Measurements from ENCODE around the gene R3HCC1L.
"Not testable (repeated sequence)": the region's sequence is repeated elsewhere in the genome, so short reads cannot be mapped to it uniquely, and the experiment has no call there.

R3HCC1L gene

DNA sequence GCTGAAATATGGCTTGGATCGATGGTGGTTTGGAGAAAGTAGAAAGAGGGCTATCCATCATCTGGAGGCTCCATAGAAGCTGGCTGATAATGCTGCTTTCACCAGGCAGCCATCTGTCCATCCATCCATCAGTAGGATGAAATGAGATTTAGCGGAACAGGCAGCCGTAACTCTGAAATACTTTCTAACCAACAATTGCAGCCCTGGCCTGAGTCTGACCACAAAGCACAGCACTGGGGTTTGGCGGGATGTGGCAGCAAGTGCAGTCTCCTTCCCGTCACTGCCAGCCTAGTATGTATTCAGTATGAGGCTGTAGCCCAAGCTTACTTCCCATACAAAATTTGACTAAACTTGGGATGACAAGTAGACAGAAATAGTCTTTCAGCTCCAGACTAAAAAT lies 38.0 kb downstream of the R3HCC1L start:
- DNase-seq (ENCODE audit: low spot score): no peak

DNA sequence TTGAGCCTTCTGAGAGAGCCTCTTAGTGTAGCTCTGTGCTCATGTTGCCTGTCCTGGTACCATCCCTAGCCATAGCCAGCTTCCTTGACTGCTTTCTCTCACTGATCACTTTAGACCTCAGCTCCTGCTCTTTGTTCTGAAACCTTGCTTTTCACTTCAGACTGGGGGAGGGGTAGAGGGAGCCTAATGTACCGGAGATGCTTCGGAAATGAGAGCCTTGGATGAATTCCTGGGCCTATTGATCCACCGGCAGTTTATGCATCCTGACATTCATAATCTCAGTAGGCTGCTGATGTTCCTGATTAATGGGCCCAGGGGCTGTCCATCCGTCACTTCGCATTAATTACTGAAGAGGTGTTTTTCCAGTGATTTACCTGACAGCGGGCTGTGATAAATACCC lies 38.8 kb downstream of the R3HCC1L start:
- DNase-seq (ENCODE audit: low spot score): no peak

DNA sequence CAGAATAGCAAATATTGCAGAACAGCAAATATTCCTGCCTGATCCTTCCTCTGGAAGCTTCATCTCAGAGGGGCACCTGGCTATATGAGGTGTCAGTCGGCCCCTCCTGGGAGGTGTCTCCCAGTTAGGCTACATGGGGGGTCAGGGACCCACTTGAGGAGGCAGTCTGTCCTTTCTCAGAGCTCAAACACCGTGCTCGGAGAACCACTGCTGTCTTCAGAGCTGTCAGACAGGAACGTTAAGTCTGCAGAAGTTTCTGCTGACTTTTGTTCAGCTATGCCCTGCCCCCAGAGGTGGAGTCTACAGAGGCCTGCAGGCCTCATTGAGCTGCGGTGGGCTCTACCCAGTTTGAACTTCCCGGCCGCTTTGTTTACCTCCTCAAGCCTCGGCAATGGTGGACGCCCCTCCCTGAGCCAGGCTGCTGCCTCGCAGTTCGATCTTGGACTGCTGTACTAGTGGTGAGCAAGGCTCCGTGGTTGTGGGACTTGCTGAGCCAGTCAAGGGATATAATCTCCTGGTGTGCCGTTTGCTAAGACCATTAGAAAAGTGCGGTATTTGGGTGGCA lies 48.0 kb downstream of the R3HCC1L start:
- DNase-seq (ENCODE audit: low spot score): not testable (repeated sequence)

DNA sequence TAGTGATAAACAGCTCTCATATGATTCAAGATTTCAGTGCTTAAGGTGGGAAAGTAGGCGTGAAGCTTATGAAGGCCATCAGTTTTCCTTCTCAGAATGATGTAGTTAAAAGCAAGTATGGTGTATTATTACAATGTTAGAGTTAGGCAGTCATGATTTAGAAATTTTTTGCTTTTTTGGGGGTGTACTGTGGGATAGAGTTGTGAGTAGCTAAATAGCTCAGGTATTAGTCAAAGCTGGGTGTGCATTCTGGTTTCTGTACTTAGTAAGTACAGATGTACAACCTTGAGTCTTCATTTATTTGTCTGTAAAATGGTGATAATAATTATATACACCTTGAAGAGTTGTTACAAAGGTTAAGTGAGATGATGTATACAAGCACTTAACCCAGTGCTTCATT lies 52.2 kb downstream of the R3HCC1L start:
- DNase-seq (ENCODE audit: low spot score): no peak

DNA sequence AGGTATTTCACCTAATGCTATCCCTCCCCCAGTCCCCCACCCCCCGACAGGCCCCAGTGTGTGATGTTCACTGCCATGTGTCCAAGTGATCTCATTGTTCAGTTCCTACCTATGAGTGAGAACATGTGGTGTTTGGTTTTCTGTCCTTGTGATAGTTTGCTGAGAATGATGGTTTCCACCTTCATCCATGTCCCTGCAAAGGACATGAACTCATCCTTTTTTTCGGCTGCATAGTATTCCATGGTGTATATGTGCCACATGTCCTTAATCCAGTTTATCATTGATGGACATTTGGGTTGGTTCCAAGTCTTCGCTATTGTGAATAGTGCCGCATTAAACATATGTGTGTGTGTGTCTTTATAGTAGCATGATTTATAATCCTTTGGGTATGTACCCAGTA lies 56.3 kb downstream of the R3HCC1L start:
- DNase-seq (ENCODE audit: low spot score): not testable (repeated sequence)

DNA sequence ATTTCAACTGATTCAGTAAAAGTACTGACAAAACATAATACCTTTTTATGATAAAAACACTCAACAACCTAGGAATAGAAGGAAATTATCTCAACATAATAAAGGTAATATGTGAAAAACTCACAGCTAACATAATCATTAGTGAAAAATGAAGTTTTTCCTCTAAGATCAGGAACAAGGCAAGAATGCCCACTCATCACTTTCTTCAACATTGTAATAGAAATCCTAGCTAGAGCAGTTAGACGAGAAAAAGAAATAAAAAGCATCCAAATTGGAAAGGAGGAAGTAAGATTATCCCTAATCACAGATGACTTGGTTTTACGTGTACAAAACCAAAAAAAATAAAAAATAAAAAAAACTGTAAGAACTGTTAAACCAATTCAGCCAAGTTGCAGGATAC lies 58.6 kb downstream of the R3HCC1L start:
- no peak for DNase-seq (ENCODE audit: low spot score)

DNA sequence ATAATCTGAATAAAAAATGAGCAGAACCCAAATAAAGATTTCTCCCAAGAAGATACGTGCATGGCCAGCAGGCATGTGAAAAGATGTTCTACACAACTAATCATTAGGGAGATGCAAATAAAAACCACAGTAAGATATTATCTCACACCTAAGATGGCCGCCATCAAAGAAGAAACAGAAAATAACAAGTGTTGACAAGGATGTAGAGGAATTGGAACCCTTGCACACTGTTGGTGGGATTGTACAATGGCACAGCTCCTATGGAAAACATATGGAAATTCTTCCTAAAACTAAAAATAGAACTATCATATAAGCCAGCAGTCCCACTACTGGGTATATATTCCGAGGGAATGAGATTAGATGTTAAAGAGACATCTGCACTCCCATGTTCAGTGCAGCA lies 60.2 kb downstream of the R3HCC1L start:
- no peak for DNase-seq (ENCODE audit: low spot score)

DNA sequence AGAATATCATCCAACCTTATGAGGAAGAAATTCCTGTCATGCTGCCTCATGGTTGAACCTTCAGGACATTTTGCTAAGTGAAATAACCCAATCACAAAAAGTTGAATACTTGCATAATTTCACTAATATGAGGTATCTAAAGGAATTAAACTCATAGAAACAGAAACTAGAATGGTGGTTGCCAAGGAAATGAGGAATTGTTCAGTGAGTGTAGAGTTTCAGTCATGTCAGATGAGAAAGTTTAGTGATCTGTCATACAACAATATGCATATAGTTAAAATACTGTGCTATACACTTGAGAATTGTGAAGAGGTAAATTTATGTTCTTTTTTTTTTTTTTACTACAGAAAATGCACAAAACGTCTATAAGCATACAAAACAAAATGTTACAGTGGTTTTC lies 60.7 kb downstream of the R3HCC1L start:
- no peak for DNase-seq (ENCODE audit: low spot score)

DNA sequence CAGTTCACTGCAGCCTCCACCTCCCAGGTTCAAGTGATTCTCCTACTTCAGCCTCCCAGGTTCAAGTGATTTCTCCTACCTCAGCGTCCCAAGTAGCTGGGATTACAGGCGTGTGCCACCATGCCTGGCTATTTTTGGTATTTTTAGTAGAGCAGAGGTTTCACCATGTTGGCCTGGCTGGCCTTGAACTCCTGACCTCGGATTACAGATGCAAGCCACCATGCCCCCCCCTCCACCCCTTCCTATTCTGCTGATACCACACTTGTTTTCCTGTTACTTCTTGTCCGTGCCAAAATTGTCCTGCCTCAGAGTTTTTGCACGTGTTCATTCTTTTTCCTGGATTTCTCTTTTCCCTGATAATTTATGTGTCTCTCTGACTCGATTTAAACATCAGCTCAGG lies 62.5 kb downstream of the R3HCC1L start:
- DNase-seq (ENCODE audit: low spot score): no peak

DNA sequence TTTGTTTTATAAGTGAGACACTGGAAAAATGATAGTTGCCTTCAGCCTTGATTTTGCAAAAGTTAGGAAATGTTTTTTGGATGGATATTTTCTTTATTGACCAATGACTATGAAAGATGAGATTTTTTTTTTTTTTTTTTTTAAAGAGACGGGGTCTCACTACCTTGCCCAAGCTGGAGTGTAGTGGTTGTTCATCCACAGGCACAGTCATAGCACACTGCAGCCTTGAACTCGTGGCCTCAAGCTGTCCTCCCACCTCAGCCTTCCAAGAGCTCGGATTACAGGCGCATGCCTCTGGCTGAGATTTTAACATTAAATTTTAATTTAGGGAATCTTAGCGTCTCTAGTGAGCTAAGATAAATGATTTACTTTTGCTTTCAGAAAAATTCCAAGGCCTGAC lies 67.3 kb downstream of the R3HCC1L start:
- no peak for DNase-seq (ENCODE audit: low spot score)

DNA sequence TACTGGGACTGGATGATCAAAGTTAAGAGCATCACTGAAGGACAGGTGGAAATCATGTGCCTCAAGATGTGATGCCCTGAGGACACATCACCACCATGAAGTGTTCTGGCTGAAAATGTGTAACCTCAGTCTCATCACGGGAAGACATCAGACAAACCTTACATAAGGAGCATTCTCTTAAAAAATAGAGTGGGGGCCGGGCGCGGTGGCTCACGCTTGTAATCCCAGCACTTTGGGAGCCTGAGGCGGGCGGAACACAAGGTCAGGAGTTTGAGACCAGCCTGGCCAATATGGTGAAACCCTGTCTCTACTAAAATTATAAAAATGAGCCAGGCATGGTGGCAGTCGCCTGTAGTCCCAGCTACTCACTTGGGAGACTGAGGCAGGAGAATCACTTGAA lies 67.9 kb downstream of the R3HCC1L start:
- no peak for DNase-seq (ENCODE audit: low spot score)

DNA sequence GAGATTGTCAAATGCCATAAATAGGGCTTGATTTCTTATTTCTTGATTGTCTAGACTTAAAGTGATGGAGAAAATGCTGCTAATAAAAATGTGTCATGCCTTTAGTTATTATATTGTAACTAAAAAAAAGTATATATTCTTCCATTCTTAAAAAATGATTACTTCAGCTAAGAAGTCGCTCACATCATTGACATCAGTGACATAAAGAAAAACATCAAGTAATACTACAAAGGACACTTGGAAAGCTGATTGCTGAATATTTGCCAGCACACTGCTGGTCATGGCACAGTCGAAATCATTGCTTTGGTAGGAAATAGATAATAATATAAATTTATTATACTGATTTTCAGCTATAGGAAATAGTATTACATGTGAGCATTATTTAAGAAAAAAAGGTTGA lies 70.9 kb downstream of the R3HCC1L start:
- DNase-seq (ENCODE audit: low spot score): no peak

DNA sequence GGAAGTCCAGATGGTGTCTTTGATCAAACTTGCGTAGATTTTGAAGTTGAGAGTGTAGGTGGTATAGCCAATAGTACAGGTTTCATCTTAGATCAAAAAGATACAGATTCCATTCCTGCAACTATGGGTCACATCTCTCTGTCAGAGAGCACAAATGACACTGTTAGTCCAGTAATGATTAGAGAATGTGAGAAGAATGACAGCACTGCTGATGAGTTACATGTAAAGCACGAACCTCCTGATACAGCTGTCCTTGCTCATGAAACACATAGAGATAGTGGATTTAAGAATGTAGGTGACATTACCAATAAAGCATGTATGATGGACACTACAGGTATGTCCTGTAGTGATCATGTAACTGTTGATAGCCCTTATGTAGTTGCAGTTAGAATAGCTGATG lies 74.5 kb downstream of the R3HCC1L start:
- DNase-seq (ENCODE audit: low spot score): peak; percentile 1

DNA sequence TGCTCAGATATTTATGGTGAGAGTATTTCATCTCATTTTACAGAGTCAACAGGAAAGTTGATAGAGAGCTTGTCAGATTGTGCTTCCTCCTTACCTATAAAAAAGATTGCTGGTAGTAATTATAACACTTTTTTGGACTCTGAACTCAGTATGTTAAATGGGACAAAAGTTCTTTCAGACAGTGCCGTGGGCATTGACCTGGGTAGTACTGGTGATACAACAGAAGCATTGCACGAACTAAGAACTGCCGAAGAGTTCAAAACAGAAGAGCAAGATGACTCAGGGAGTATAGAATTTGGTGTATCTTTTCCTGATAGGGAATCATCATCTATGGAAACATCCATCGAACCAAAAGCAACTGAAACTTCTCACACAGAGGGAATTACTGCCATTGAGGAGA lies 75.0 kb downstream of the R3HCC1L start:
- DNase-seq (ENCODE audit: low spot score): no peak

DNA sequence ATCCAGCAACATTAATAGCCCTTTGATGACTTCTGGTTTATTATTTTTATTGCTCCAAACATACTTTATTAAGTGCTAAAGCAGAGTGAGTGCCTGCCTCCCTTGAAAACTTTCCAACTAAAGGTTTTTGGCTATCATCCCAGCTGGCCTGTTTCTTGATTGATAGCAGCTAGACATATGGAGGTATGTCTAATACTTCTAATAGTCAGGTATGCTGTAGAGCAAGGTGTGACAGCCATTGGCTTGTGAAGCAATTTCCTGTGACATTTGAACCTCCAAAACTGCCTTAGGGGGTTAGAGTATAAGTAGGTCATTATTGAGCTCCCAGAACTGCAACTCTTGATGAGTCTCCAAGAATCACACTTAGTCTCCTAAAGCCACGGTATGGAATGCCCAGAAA lies 77.7 kb downstream of the R3HCC1L start:
- DNase-seq (ENCODE audit: low spot score): no peak

DNA sequence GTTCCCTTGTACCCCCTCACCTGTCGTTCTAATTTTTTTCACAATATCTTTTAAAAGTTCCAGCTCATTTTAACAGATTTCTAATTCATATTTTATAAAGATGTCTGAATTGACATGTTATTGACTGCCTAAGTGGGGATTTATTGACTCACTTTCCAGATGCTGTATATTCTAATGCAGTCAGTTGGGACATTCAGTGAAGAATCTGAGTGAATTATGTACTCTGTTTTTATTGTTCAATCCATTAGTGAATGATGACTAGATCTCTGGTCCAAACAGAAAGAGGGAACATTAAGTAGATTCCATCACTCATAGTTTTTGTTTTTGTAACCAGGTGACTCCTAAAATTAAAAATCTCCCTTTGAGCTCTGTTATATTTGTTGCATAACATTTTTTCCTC lies 79.3 kb downstream of the R3HCC1L start:
- no peak for DNase-seq (ENCODE audit: low spot score)

DNA sequence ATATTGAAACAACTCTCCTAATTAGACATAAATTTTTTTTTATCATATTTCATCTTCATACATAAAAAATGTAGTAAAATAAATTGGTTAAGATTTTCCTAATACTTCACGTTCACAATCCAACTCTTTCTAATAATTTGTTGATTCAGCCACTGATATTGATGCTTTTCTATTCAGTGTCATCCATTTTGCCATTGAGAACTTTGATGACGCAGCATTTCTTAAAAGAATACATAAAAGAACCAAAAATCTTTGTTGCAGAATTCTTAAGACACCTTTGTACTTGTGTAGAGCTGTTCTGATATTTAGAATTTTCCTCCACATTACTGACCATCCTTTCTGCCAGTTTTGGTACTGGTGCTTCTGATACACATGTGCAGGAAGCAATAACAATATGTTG lies 80.9 kb downstream of the R3HCC1L start:
- no peak for DNase-seq (ENCODE audit: low spot score)

DNA sequence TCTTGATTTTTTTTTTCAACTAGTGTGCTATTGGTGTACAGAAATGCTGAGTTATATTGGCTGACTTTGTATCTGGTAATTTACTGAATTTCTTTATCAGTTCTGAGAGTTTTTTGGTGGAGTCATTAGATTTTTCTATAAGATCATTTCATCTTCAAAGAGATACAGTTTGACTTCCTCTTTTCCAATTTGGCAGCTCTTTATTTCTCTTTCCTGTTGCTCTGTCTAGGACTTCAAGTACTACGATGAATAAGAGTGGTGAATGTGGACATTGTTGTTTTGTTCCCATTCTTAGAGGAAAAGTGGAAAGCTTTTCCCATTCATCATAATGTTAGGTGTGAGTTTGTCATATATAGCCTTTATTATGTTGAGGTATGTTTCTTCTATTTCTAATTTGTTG lies 83.3 kb downstream of the R3HCC1L start:
- DNase-seq (ENCODE audit: low spot score): no peak

DNA sequence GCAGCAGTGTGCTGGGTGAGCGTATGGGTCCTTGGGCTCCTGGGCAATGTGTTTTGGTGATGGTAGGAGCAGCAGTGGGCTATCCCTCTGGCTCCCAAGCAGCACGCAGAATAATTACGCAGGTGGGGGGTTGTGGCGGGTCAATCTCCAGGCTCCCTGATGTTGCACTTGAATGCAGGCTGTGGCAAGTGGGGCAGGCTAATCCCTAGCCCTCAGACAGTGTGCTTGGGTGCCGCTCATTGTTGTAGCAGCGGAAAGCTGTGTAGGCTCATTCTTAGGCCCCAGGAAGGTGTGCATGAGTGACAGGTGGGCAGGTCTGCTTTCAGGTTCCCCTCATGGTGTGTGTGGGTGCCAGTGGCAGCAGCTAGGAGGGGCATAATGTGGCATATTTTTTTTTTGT lies 89.4 kb downstream of the R3HCC1L start:
- DNase-seq (ENCODE audit: low spot score): no peak

DNA sequence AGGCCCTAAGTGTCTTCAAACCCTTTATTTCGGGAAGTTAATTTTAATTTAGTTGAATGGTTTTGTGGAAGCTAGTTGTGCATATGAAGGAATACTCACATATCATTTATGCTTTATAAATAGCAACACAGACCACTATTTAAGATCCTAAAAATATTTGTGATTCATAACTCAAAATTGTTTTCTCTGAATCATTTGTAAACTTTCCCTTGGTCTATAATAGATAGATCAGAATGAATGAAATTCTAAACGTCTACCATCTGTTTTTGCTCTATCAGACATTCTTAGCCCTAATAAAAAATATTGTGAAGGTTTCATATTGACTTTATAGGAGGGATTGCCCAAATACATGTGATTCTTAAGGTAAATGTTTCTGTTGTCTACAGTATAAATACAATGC lies 90.1 kb downstream of the R3HCC1L start:
- DNase-seq (ENCODE audit: low spot score): no peak

DNA sequence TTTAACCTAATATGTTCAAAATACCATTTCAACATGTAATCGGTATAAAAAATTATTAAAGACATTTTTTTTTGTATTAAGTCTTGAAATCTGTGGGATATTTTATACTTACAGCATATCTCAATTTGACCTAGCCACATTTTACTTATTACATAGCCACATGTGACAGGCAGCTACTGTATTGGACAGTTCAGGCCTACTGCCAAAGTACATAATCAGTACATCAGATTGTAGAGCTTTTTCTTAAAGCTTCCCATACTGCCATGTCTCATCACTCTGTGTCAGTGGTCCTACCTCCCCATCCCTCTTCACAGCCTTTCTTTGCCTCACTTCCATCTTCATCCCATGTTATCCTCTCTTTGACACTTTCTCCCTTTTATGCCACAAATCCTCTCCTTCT lies 90.5 kb downstream of the R3HCC1L start:
- DNase-seq (ENCODE audit: low spot score): no peak

DNA sequence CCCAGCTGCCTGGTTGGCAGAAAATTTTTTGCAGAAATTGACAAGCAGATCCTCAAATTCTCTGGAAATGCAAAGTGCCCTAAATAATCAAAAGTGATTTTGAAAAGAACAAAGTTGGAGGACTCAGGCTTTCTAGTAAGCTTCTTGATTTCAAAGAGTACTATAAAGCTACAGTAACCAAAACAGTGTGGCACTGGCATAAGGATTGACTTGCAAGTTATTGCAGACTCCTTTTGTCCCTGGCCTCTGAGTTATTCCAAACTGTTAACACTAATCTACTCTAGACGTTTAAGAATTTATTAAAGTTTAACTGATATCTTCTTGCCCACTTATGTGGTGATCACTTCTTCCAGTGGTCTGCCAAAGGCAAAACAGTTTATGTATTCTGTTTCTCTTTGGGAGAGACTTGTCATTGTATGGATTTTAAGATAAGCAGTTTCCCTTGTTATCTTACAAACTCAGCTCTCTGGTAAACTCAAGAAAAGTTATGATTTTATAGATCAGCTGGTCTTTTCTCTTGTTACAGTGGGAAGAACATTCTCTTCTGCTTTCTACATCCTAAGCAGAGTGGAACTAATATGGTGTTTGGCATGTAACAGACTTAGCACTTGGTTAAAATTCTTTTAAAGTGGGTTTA lies 92.2 kb downstream of the R3HCC1L start:
- DNase-seq (ENCODE audit: low spot score): no peak

DNA sequence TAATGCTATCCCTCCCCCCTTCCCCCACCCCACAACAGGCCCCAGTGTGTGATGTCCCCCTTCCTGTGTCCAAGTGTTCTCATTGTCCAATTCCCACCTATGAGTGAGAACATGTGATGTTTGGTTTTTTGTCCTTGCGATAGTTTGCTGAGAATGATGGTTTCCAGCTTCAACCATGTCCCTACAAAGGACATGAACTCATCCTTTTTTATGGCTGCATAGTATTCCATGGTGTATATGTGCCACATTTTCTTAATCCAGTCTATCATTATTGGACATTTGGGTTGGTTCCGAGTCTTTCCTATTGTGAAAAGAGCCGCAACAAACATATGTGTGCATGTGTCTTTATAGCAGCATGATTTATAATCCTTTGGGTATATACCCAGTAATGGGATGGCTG lies 93.3 kb downstream of the R3HCC1L start:
- DNase-seq (ENCODE audit: low spot score): not testable (repeated sequence)

DNA sequence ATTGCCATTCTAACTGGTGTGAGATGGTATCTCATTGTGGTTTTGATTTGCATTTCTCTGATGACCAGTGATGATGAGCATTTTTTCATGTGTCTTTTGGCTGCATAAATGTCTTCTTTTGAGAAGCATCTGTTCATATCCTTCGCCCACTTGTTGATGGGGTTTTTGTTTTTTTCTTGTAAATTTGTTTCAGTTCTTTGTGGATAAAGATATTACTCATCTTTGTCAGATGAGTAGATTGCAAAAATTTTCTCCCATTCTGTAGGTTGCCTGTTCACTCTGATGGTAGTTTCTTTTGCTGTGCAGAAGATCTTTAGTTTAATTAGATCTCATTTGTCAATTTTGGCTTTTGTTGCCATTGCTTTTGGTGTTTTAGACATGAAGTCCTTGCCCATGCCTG lies 93.8 kb downstream of the R3HCC1L start:
- not testable (repeated sequence) for DNase-seq (ENCODE audit: low spot score)

DNA sequence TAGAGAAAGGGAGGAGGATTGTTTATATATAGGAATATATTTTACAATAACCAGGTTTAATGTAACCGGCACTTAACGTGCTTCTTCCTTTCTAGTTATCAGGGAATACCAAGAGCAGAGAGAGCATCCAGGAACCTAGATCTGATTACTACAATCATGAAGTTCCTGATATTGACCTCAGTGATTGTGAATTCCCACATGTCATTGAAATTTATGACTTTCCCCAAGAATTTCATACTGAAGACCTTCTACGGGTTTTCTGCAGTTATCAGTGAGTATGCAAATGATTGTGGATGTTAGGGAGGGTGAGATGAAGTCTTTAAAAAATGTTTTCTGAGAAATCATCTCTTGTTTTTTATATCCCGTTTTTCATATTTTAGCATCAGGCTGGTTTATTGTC lies 97.0 kb downstream of the R3HCC1L start:
- no peak for DNase-seq (ENCODE audit: low spot score)

Measured in RKO (cell line).